Lower leg skin (tissue), 4 donors: Measurements from ENCODE around the gene RAET1E. TPM values are rescaled to one million over a fixed set of nuclear protein-coding genes. Genes with fewer than 3 reads are reported as not detected.

Experiments
- DNase-seq, 2 donors: peaks; one replicate each; pipeline ENCODE4 v3.0.0-alpha.2; 2019; ENCODE audit warnings: low spot score in 2 of 2
- H3K4me3 ChIP-seq: fragments of 200-600 bp; sonication (generic); 2 replicates; pipeline ENCODE4 v1.5.1; 2017; ENCODE audit warnings: mild to moderate bottlenecking, low read depth; ENCODE audit not compliant: poor library complexity, severe bottlenecking
- CTCF ChIP-seq, 3 donors: fragments of 450-650 bp; IDR thresholded peaks; one replicate each; pipeline ENCODE4 v1.5.1; 2016; ENCODE audit warnings: antibody characterized with exemption in 3 of 3, mild to moderate bottlenecking in 3 of 3, moderate library complexity in 2 of 3
- POLR2A ChIP-seq, 2 donors: fragments of 450-650 bp; IDR thresholded peaks; one replicate each; pipeline ENCODE4 v1.6.1; 2016 to 2017; ENCODE audit warnings: antibody characterized with exemption in 2 of 2, mild to moderate bottlenecking in 1 of 2, moderate library complexity in 1 of 2
- WGBS, 2 donors: methylation state at CpG; one replicate each; pipeline ENCODE4 v1.1.5; 2018; 5-methylcytosine and 5-hydroxymethylcytosine counted together
- intact Hi-C: fragments of 100-400 bp; cut with DNase I; formaldehyde crosslinking; loops from one replicate; pipeline ENCODE4 v1.15.0; 2023; ENCODE audit warnings: low total_unique reads
- total RNA-seq, 4 donors: library from RNA; depleted of rRNA; stranded (reverse); fragments of >200 nt; gene quantifications; one replicate each; pipeline ENCODE4 v1.1.0, GENCODE V29; 2016

The RAET1E gene
- total RNA-seq, 4 donors from 2014 or later = 20.8 to 48.5 (median 36.2) TPM

- intact Hi-C loops = no loop called here
- no peak for TF ChIP-seq POLR2A (IDR thresholded peaks at IDR 0.05)
- TF ChIP-seq CTCF (IDR thresholded peaks at IDR 0.05) = no peak
- peak in 1 of 2 donors; percentile 75 for DNase-seq
- no peak overlapping the region for H3K4me3 ChIP-seq
- 80 to 84% methylated on average over 11 to 18 of the region's 18 CpGs for WGBS, 2 donors
Measured at GRCh38 chr6:149905371-149905910, 7.5 kb upstream of the RAET1E start.

- H3K4me3 ChIP-seq = no peak overlapping the region
- 80 to 86% methylated on average over 12 to 13 of the region's 13 CpGs for WGBS, 2 donors
- DNase-seq = peak in 1 of 2 donors; percentile 71
- TF ChIP-seq POLR2A (IDR thresholded peaks at IDR 0.05) (no peak), CTCF (IDR thresholded peaks at IDR 0.05) (no peak)
- intact Hi-C loops = no loop called here
Measured at GRCh38 chr6:149904661-149905370, 6.9 kb upstream of the RAET1E start.

- TF ChIP-seq POLR2A (IDR thresholded peaks at IDR 0.05) (no peak), CTCF (IDR thresholded peaks at IDR 0.05) (no peak)
- DNase-seq = peak in 1 of 2 donors; percentile 83
- intact Hi-C loops = no loop called here
- WGBS, 2 donors = 65 to 72% methylated on average over 5 of the region's 5 CpGs
- H3K4me3 ChIP-seq = no peak overlapping the region
Measured at GRCh38 chr6:149903938-149904611, 6.2 kb upstream of the RAET1E start.

- intact Hi-C loops = no loop called here
- 65 to 69% methylated on average over 6 of the region's 6 CpGs for WGBS, 2 donors
- H3K4me3 ChIP-seq = no peak overlapping the region
- no peak for DNase-seq
- no peak for TF ChIP-seq POLR2A (IDR thresholded peaks at IDR 0.05)
- TF ChIP-seq CTCF (IDR thresholded peaks at IDR 0.05) = no peak
Measured at GRCh38 chr6:149901444-149902140, 3.7 kb upstream of the RAET1E start.

- no peak overlapping the region for H3K4me3 ChIP-seq
- WGBS, 2 donors = 55 to 63% methylated on average over 11 of the region's 11 CpGs
- intact Hi-C loops = no loop called here
- TF ChIP-seq POLR2A (IDR thresholded peaks at IDR 0.05) = no peak
- TF ChIP-seq CTCF (IDR thresholded peaks at IDR 0.05) = no peak
- DNase-seq = peak; percentile 60 to 84
Measured at GRCh38 chr6:149900620-149901443, 2.9 kb upstream of the RAET1E start.
